Heart left ventricle (tissue), 16 donors: ENCODE measurements around the gene PARP1. TPM values are rescaled to one million over a fixed set of nuclear protein-coding genes. Genes with fewer than 3 reads are reported as not detected.

ENCODE experiments used
- ATAC-seq, 4 donors: fragments of 200-7000 bp; cut with Tn5 transposase; one replicate each; pipeline ENCODE4 v1.9.1; 2020 to 2022; ENCODE audit warnings: moderate library complexity in 4 of 4, mild to moderate bottlenecking in 3 of 4, moderate number of reproducible peaks in 1 of 4
- DNase-seq, 5 donors: peaks; one replicate each; pipeline ENCODE4 v3.0.0-alpha.2; 2020
- H3K27ac ChIP-seq, 12 donors: fragments of 200-600 bp; sonication (generic) in 4 of 12; one replicate each; pipeline versions ENCODE4 v1.5.0 to v1.8.0; 2016 to 2022; ENCODE audit warnings: mild to moderate bottlenecking in 2 of 12
- H3K27me3 ChIP-seq, 9 donors: fragments of 200-600 bp; sonication (generic) in 2 of 9; one replicate each; pipeline versions ENCODE4 v1.5.1 to v1.8.0; 2016 to 2022; ENCODE audit warnings: mild to moderate bottlenecking in 3 of 9
- H3K36me3 ChIP-seq, 9 donors: fragments of 200-600 bp; sonication (generic) in 2 of 9; one replicate each; pipeline versions ENCODE4 v1.5.0 to v1.8.0; 2018 to 2022; ENCODE audit warnings: mild to moderate bottlenecking in 2 of 9
- H3K4me1 ChIP-seq, 12 donors: fragments of 200-600 bp; sonication (generic) in 4 of 12; one replicate each; pipeline versions ENCODE4 v1.5.0 to v1.8.0; 2016 to 2022; ENCODE audit warnings: mild to moderate bottlenecking in 3 of 12
- H3K4me3 ChIP-seq, 12 donors: fragments of 200-600 bp; sonication (generic) in 4 of 12; one replicate each; pipeline versions ENCODE4 v1.5.0 to v1.8.0; 2017 to 2022; ENCODE audit warnings: mild to moderate bottlenecking in 9 of 12, moderate library complexity in 4 of 12
- H3K9me3 ChIP-seq, 12 donors: fragments of 200-600 bp; sonication (generic) in 4 of 12; one replicate each; pipeline versions ENCODE4 v1.5.0 to v1.8.0; 2016 to 2022; ENCODE audit warnings: mild to moderate bottlenecking in 1 of 12
- POLR2A ChIP-seq, 2 donors: fragments of 450-650 bp; IDR thresholded peaks; one replicate each; pipeline ENCODE4 v1.6.1; 2017; ENCODE audit warnings: antibody characterized with exemption in 2 of 2, mild to moderate bottlenecking in 2 of 2, moderate library complexity in 2 of 2
- WGBS, 4 donors: extraction: QIAGEN DNeasy Blood & Tissue Kit in 2 of 4; methylation state at CpG; one replicate each; pipeline versions ENCODE4 v1.1.5 to v1.1.7; 2013 to 2018; 5-methylcytosine and 5-hydroxymethylcytosine counted together
- intact Hi-C, 10 donors: fragments of 100-400 bp; cut with DNase I; formaldehyde crosslinking; loops; one replicate each; pipeline versions ENCODE4 v1.11.1 to v1.14.2; 2022
- polyA plus RNA-seq, 2 donors: library from polyadenylated mRNA; stranded (reverse); fragments of 200-250 nt; gene quantifications; one replicate each; pipeline ENCODE4 v1.2.3, GENCODE V29; 2013
- total RNA-seq, 9 donors: library from RNA; depleted of rRNA in 2 of 9; stranded (reverse); fragments of >200 nt in 2 of 9; fragmentation: NEBNext Ultra II Directional in 3 of 9; extraction: Animal tissue kit (Norgen Biotek cat#: 25700) in 3 of 9; gene quantifications; one replicate each; pipeline versions ENCODE4 v1.1.0 to v1.2.4, GENCODE V29; 2016 to 2023
- TF ChIP-seq, protein P1 (sequence below), 12 donors: fragments of 200-600 bp; sonication (generic) in 4 of 12; IDR thresholded peaks; one replicate each; pipeline versions ENCODE4 v1.5.0 to v1.8.0; 2018 to 2022; ENCODE audit warnings: antibody characterized with exemption in 12 of 12, mild to moderate bottlenecking in 5 of 12
- donor health status: ischemic (EF 13 %, LVEDD 7.1; RV severe dilation, severe dysfunction).
- donor health status: healthy with polysubstance abuse.
- donor health status: DM: no; HTN: yes; CAD: no.
- donor health status: DM: no; HTN: no; CAD: no.
- donor health status: ischemic (EF 25% LVEDD 6.9; RV normal size, moderate dysfunction).
- donor health status: ischemic (EF 25% LVEDD 5.7; RV mildly dilated, moderate dysfunction).
- donor health status: healthy.
- donor health status: DM: yes; HTN: yes; CAD: no.
- donor health status: ischemic (EF 35%, LVEDD 5.7; RV mildly dilated, moderate dysfunction).
- donor health status: nonischemic (EF 11% LVEDD 7.7; RV severe dilation, severe dysfunction).
- donor health status: DM: yes; HTN: yes; CAD: no.
- donor health status: PGD.
- donor health status: ischemic (EF 29% LVEDD 5.4; RV normal size, mild dysfunction).
- donor health status: nonischemic (EF 23%, LVEDD 6.1; RV moderate dilation, normal function).

PARP1 gene
- total and polyA plus RNA-seq, 11 donors = 50.4 to 168 (median 111) TPM

DNA sequence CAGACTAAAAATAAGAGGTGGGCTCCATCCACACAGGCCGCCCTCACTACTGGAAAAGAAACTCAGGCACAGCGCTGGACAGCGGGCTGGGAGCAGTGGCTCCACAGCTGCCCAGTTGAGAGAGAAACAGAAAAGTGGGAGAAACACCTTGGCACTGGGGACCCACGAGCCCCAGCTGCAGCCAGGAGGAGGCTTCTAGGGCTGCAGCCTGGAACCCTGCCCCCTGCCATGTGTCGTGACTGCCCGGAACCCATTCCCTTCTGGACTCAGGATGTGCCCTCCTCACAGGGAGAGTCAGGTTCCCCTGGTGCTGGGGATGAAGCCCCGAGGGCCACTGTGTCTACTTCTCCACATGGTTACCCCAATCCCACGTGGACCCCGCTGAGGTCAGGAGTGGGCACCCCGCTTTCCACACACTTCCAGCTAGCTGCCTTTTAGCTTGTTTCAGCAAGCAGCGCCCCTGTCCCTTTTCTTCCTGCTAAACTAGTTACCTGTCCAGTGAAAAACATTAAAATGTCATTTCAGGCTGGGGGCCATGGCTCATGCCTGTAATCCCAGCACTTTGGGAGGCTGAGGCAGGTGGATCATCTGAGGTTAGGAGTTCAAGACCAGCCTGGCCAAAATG lies 35.9 kb downstream of the PARP1 start:
- Histone ChIP-seq H3K27ac (peak overlapping the region in 4 of 12 donors; percentile 53 to 78 (median 62)), H3K4me1 (peaks cover 0 to 55% (median 7%) of the 10 kb centered on the region in 12 donors), H3K4me3 (no peak overlapping the region), H3K9me3 (no peaks in the 10 kb centered on the region), H3K36me3 (peaks cover 0 to 100% (median 90%) of the 10 kb centered on the region in 9 donors), H3K27me3 (no peaks in the 10 kb centered on the region)
- no peak for TF ChIP-seq POLR2A (IDR thresholded peaks at IDR 0.05)
- TF ChIP-seq, protein P1, sequence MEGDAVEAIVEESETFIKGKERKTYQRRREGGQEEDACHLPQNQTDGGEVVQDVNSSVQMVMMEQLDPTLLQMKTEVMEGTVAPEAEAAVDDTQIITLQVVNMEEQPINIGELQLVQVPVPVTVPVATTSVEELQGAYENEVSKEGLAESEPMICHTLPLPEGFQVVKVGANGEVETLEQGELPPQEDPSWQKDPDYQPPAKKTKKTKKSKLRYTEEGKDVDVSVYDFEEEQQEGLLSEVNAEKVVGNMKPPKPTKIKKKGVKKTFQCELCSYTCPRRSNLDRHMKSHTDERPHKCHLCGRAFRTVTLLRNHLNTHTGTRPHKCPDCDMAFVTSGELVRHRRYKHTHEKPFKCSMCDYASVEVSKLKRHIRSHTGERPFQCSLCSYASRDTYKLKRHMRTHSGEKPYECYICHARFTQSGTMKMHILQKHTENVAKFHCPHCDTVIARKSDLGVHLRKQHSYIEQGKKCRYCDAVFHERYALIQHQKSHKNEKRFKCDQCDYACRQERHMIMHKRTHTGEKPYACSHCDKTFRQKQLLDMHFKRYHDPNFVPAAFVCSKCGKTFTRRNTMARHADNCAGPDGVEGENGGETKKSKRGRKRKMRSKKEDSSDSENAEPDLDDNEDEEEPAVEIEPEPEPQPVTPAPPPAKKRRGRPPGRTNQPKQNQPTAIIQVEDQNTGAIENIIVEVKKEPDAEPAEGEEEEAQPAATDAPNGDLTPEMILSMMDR (IDR thresholded peaks at IDR 0.05) = no peak
- intact Hi-C loops = no loop called here
- DNase-seq (no peak), ATAC-seq (peak in 1 of 4 donors; percentile 3)
- WGBS, 4 donors = 91 to 95% (median 94%) methylated on average over 11 of the region's 11 CpGs

DNA sequence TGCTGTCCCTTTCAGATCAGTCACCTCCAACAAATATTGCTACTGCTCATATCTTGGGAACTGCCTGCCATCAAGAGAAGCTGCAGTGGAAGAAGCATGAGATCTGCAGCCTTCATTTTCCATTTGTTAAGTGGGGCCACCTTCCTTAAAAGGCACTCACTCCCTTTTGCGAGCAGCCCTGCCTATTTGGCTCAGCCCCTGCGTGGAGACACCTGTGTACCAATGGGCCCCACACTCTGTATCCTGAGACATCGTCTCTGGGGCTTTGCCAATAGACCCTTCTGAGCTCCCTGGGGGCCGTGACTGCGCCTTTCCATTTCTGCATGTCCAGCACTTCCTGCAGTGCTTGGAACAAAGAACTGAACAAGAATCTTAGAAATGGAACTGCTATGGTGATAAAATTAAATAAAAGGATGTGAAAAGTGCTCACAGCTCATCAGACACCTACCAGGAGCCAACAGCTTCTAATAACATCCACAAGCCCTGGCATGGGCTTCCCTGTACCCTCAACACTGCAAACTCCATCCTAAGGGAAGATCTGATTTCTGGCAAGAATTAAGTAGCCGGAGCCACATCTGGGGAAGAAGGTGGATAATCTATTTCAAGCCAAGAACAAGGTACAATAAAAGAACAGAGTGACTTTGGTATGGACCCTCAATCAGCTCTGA lies 36.7 kb downstream of the PARP1 start:
- Histone ChIP-seq H3K4me1 (peaks cover 0 to 50% (median 7%) of the 10 kb centered on the region in 12 donors), H3K9me3 (no peaks in the 10 kb centered on the region), H3K36me3 (peaks cover 0 to 100% (median 90%) of the 10 kb centered on the region in 9 donors), H3K27me3 (no peaks in the 10 kb centered on the region), H3K4me3 (no peak overlapping the region), H3K27ac (peak overlapping the region in 3 of 12 donors; percentile 7 to 66 (median 57))
- DNase-seq (no peak), ATAC-seq (peak in 1 of 4 donors; percentile 18)
- intact Hi-C loops = no loop called here
- TF ChIP-seq POLR2A (IDR thresholded peaks at IDR 0.05) = no peak
- TF ChIP-seq, protein P1 (IDR thresholded peaks at IDR 0.05) = no peak
- 45 to 50% (median 46%) methylated on average over 6 of the region's 6 CpGs for WGBS, 4 donors

DNA sequence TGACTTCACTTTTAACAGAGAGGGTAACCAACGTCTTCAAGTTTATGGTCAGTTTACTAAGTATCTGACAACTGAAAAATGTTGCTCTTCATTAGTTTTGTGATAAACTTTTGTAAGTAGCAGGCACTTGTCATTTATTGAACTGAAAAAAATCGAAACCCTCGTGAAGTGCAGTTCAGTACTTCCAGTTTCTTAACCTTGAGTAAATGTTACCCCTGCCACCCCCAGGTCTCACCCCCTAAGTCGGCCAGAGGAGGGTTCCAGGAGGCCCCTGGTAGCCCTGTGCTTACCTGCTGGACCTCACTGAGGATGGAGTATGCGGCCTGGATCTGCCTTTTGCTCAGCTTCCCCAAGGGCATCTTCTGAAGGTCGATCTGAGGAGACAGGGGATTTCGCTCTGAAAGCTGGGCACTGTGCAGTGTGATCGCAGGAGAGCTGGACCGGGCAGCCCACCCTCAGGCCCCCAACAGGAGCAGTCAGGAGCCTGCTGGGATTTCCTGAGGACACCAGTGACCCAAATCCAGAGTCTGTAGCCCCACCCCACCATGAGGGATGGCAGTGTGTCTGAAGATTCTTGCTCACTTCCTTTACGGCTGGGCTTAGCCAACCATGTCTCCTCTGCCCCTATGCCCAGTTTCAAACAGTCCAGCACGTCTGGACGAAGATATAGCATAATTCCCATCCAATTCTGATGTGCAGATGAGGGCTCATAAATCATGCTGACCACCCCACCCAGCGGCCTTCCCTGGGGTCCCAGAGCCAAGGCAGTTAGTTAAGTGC lies 37.6 kb downstream of the PARP1 start:
- ATAC-seq (no peak), DNase-seq (no peak)
- 81 to 86% (median 83%) methylated on average over 10 to 13 of the region's 13 CpGs for WGBS, 4 donors
- peaks cover 0 to 100% (median 90%) of the 10 kb centered on the region in 9 donors for H3K36me3 ChIP-seq
- intact Hi-C loops = no loop called here
- no peaks in the 10 kb centered on the region for H3K9me3 ChIP-seq
- H3K4me1 ChIP-seq = peaks cover 0 to 47% (median 7%) of the 10 kb centered on the region in 12 donors
- peak overlapping the region in 2 of 12 donors; percentile 13 to 57 for H3K27ac ChIP-seq
- H3K27me3 ChIP-seq = no peaks in the 10 kb centered on the region
- no peak overlapping the region for H3K4me3 ChIP-seq
- TF ChIP-seq, protein P1 (IDR thresholded peaks at IDR 0.05) = no peak
- TF ChIP-seq POLR2A (IDR thresholded peaks at IDR 0.05) = no peak

DNA sequence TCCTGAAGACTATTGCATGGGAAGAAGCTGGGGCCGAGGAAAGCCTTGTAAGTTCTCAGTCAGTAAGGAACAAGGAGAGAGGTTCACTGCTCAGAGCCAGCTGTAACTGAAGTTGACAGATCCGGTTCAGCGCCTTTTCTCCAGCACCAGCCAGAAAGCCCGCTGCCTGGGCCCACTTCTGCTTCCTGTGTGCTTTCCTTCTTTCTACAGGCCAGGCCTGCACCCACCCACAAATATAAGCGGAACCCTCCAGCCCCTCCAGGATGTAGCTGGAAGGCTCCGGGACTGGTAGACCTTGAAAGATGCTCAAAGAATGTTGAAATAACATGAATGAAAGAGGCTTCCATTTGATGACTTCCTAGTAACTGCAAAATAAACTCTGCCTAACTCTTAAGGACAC lies 38.8 kb downstream of the PARP1 start:
- no peaks in the 10 kb centered on the region for H3K27me3 ChIP-seq
- ATAC-seq (no peak), DNase-seq (no peak)
- intact Hi-C loops = no loop called here
- no peak overlapping the region for H3K4me3 ChIP-seq
- TF ChIP-seq, protein P1 (IDR thresholded peaks at IDR 0.05) = no peak
- no peak for TF ChIP-seq POLR2A (IDR thresholded peaks at IDR 0.05)
- H3K4me1 ChIP-seq = peaks cover 0 to 44% (median 9%) of the 10 kb centered on the region in 12 donors
- 74 to 94% (median 88%) methylated on average over 6 of the region's 6 CpGs for WGBS, 4 donors
- no peak overlapping the region for H3K27ac ChIP-seq
- no peaks in the 10 kb centered on the region for H3K9me3 ChIP-seq
- H3K36me3 ChIP-seq = peaks cover 0 to 100% (median 90%) of the 10 kb centered on the region in 9 donors
